ENCODE measurements around the gene RXRG. TPM values are rescaled to one million over a fixed set of nuclear protein-coding genes. Genes with fewer than 3 reads are reported as not detected.

RXRG gene
- total and polyA plus RNA-seq, 9 of the 15 experiments (the other 6 are each of a cell fraction or from before 2014, with no cell fraction given): not detected

DNA sequence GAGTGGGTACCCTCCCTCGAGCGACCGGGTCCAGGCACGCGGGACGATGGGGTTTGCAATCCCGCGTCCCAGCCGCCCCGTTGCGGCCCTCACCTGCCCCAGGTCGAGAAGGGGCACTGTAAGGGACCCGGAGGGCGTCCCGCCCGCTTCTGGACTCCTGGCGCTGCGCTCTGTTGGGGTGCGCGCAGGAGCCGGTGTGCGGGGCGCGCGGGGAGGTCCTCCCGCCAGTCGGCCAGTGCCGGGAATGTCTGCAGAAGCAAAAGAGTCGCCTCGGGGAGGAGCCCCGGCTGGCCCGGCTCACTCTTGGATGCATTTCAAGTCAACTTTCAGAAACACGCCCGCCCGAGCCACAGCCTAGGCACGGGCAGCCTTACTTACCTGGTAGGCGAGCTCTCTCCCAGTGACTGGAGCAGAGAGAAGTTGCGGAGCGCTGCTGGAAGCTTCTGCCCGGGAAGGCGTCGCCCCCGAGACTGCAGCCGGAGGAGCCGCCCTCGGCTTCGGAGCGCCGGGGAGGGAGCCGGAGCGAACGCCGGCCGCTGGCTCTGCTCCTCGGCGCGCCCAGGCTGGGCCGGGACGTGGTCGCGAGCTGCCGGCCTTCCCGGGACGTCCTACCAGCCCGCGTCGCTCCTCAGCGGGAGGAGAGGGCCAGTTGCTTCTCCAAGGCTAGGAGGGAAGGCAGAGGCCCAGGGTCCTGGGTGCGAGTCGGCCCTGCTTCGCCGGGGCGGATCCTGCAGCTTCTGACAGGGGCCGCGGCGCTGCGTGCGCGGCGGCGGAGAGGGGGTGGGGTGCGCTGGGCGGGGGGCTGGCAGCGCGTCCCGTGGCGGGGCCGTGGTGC is 88.7 kb downstream of the RXRG start, which contains the start of gene LMX1A:
Gene LMX1A, minus strand, starts transcription at position 739 of the 835 bp plus-strand sequence. CDS start 1,156 bp downstream, outside the sequence.
- ChIA-PET POLR2A (no interaction called here), CTCF (ENCODE audit: low intra/inter-chr PET ratio) (no interaction called here)
- BruUV-seq (replicated peaks): no TSS peak
- Histone ChIP-seq H3K27me3 (ENCODE audit: control insufficient read depth in 2 of 2, insufficient read depth in 2 of 2, low read length in 2 of 2) (peaks cover 41 to 61% of the 10 kb centered on the region in 2 experiments), H3K27ac (ENCODE audit: extremely low read depth, low read depth, low read length) (no peak within 1 kb of the TSS), H4K20me1 (replicated peaks; ENCODE audit: control insufficient read depth, insufficient read depth, low read length) (peaks cover 3% of the 10 kb centered on the region; the same call in 1 of the 2 replicates), H3K9me1 (ENCODE audit: control insufficient read depth, insufficient read depth, low read length) (no peaks in the 10 kb centered on the region), H3K36me3 (ENCODE audit: control insufficient read depth, insufficient read depth, low read length) (no peaks in the 10 kb centered on the region), H3K9ac (ENCODE audit: insufficient read depth in 1 of 2, low read depth in 2 of 2, low read length in 2 of 2) (no peak within 1 kb of the TSS), H3K9me3 (replicated peaks; ENCODE audit: control insufficient read depth, insufficient read depth, low read depth, low read length) (no peaks in the 10 kb centered on the region), H3K79me2 (ENCODE audit: control insufficient read depth, insufficient read depth, low read length) (no peaks in the 10 kb centered on the region), H3K4me1 (replicated peaks in 1 of 2; ENCODE audit: control insufficient read depth in 2 of 2, insufficient read depth in 2 of 2, low read length in 2 of 2) (peaks cover 0 to 8% of the 10 kb centered on the region in 2 experiments; a peak in 1 of 5 replicates), H2AFZ (ENCODE audit: low read depth, low read length) (no peak within 1 kb of the TSS), H3K4me2 (ENCODE audit: insufficient read depth, low read length) (no peak within 1 kb of the TSS), H3K4me3 (no peak within 1 kb of the TSS)
- intact Hi-C loops (cut with micrococcal nuclease) (no loop called here), in situ Hi-C loops (cut with MboI) (no loop called here)
- ATAC-seq (no peak; the same call in 2 of the 3 replicates), DNase-seq (ENCODE audit: extremely low read depth in 1 of 4, low spot score in 3 of 4) (no peak), FAIRE-seq (no peak)
- WGBS (ENCODE audit: insufficient coverage, low coverage, missing lambda C conversion rate): 16% methylated on average over 47 of the region's 88 CpGs
- TF ChIP-seq ZBED1 (IDR thresholded peaks at IDR 0.05): no peak
- TF ChIP-seq, protein P1, sequence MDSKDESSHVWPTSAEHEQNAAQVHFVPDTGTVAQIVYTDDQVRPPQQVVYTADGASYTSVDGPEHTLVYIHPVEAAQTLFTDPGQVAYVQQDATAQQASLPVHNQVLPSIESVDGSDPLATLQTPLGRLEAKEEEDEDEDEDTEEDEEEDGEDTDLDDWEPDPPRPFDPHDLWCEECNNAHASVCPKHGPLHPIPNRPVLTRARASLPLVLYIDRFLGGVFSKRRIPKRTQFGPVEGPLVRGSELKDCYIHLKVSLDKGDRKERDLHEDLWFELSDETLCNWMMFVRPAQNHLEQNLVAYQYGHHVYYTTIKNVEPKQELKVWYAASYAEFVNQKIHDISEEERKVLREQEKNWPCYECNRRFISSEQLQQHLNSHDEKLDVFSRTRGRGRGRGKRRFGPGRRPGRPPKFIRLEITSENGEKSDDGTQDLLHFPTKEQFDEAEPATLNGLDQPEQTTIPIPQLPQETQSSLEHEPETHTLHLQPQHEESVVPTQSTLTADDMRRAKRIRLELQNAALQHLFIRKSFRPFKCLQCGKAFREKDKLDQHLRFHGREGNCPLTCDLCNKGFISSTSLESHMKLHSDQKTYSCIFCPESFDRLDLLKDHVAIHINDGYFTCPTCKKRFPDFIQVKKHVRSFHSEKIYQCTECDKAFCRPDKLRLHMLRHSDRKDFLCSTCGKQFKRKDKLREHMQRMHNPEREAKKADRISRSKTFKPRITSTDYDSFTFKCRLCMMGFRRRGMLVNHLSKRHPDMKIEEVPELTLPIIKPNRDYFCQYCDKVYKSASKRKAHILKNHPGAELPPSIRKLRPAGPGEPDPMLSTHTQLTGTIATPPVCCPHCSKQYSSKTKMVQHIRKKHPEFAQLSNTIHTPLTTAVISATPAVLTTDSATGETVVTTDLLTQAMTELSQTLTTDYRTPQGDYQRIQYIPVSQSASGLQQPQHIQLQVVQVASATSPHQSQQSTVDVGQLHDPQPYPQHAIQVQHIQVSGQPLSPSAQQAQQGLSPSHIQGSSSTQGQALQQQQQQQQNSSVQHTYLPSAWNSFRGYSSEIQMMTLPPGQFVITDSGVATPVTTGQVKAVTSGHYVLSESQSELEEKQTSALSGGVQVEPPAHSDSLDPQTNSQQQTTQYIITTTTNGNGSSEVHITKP (IDR thresholded peaks at IDR 0.05; ENCODE audit: partially characterized antibody): no peak
- no peak for TF ChIP-seq SMAD3 (CRISPR knock-in tag; conservative IDR thresholded peaks at IDR 0.05)
- TF ChIP-seq MBD2 (IDR thresholded peaks at IDR 0.05; ENCODE audit: borderline replicate concordance, low read depth): no peak
- TF ChIP-seq, protein P2, sequence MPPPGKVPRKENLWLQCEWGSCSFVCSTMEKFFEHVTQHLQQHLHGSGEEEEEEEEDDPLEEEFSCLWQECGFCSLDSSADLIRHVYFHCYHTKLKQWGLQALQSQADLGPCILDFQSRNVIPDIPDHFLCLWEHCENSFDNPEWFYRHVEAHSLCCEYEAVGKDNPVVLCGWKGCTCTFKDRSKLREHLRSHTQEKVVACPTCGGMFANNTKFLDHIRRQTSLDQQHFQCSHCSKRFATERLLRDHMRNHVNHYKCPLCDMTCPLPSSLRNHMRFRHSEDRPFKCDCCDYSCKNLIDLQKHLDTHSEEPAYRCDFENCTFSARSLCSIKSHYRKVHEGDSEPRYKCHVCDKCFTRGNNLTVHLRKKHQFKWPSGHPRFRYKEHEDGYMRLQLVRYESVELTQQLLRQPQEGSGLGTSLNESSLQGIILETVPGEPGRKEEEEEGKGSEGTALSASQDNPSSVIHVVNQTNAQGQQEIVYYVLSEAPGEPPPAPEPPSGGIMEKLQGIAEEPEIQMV (tag; conservative IDR thresholded peaks at IDR 0.05; ENCODE audit: low read depth): no peak
- TF ChIP-seq DPF2 (IDR thresholded peaks at IDR 0.05): no peak
- TF ChIP-seq, protein P3, sequence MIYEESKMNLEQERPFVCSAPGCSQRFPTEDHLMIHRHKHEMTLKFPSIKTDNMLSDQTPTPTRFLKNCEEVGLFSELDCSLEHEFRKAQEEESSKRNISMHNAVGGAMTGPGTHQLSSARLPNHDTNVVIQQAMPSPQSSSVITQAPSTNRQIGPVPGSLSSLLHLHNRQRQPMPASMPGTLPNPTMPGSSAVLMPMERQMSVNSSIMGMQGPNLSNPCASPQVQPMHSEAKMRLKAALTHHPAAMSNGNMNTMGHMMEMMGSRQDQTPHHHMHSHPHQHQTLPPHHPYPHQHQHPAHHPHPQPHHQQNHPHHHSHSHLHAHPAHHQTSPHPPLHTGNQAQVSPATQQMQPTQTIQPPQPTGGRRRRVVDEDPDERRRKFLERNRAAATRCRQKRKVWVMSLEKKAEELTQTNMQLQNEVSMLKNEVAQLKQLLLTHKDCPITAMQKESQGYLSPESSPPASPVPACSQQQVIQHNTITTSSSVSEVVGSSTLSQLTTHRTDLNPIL (CRISPR knock-in tag; IDR thresholded peaks at IDR 0.05): no peak
- no peak for TF ChIP-seq MXI1 (IDR thresholded peaks at IDR 0.05; ENCODE audit: low read depth, low read length)
- TF ChIP-seq MED1 (CRISPR knock-in tag; IDR thresholded peaks at IDR 0.05; ENCODE audit: borderline replicate concordance): no peak
- no peak for TF ChIP-seq ELF1 (tag; IDR thresholded peaks at IDR 0.05)
- TF ChIP-seq SMC3 (conservative IDR thresholded peaks at IDR 0.05; ENCODE audit: insufficient read depth, low read depth, low read length): no peak
- TF ChIP-seq, protein P4, sequence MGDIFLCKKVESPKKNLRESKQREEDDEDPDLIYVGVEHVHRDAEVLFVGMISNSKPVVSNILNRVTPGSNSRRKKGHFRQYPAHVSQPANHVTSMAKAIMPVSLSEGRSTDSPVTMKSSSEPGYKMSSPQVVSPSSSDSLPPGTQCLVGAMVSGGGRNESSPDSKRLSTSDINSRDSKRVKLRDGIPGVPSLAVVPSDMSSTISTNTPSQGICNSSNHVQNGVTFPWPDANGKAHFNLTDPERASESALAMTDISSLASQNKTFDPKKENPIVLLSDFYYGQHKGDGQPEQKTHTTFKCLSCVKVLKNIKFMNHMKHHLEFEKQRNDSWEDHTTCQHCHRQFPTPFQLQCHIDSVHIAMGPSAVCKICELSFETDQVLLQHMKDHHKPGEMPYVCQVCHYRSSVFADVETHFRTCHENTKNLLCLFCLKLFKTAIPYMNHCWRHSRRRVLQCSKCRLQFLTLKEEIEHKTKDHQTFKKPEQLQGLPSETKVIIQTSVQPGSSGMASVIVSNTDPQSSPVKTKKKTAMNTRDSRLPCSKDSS (IDR thresholded peaks at IDR 0.05; ENCODE audit: low read depth, partially characterized antibody): no peak
- no peak for TF ChIP-seq ZNF589 (CRISPR knock-in tag; IDR thresholded peaks at IDR 0.05; ENCODE audit: low read depth)
- TF ChIP-seq ZNF507 (tag; conservative IDR thresholded peaks at IDR 0.05): no peak
